Epithelial cell of proximal tubule (primary cell): ENCODE data around the gene TRIM6. TPM values are rescaled to one million over a fixed set of nuclear protein-coding genes. Genes with fewer than 3 reads are reported as not detected.

Experiments used
- DNase-seq: peaks from one replicate; pipeline ENCODE4 v3.0.0-alpha.2; 2011; ENCODE audit warnings: low read depth
- H3K4me3 ChIP-seq: 2 replicates; pipeline ENCODE4 v1.5.1; 2011; ENCODE audit warnings: low read depth, mild to moderate bottlenecking, low read length
- total RNA-seq: library from RNA; depleted of rRNA; stranded (reverse); fragments of >200 nt; gene quantifications from 2 replicates; pipeline ENCODE4 v1.2.3, GENCODE V29; 2015
- TF ChIP-seq, protein P1 (sequence below): conservative IDR thresholded peaks from 2 replicates; pipeline ENCODE4 v1.5.1; 2012; ENCODE audit warnings: low read depth, mild to moderate bottlenecking, low read length

TRIM6 gene
- total RNA-seq, 1 donor from 2014 or later = 1.4 TPM

DNA sequence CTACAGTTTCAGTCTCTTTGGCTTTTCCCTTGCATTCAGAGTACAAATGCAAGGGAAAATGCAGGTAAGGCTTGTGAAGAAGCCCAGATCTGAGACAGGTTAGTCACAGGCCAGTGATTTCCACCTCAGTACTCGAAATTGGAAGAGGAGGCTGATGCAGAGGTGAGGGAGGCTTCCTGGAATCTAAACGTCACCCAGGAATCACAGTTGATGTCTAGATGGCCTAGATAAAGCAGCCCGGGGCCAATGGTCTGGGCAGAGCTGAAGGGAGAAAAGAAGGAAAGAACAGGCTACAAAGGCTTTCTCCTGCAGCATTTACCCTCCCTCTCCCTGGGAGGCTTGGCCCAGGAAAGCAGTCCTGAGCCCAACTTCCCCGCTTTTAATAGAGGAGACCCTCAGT is 8.5 kb downstream of the TRIM6 start:
- no peak for DNase-seq

GRCh38 chr11:5605849-5606248 is 9.4 kb downstream of the TRIM6 start:
- TF ChIP-seq, protein P1, sequence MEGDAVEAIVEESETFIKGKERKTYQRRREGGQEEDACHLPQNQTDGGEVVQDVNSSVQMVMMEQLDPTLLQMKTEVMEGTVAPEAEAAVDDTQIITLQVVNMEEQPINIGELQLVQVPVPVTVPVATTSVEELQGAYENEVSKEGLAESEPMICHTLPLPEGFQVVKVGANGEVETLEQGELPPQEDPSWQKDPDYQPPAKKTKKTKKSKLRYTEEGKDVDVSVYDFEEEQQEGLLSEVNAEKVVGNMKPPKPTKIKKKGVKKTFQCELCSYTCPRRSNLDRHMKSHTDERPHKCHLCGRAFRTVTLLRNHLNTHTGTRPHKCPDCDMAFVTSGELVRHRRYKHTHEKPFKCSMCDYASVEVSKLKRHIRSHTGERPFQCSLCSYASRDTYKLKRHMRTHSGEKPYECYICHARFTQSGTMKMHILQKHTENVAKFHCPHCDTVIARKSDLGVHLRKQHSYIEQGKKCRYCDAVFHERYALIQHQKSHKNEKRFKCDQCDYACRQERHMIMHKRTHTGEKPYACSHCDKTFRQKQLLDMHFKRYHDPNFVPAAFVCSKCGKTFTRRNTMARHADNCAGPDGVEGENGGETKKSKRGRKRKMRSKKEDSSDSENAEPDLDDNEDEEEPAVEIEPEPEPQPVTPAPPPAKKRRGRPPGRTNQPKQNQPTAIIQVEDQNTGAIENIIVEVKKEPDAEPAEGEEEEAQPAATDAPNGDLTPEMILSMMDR = no peak
- no peak for DNase-seq
- no peak overlapping the region for H3K4me3 ChIP-seq

More for the DNA sequence above, 8.5 kb downstream of the TRIM6 start:
- H3K4me3 ChIP-seq = no peak overlapping the region
- TF ChIP-seq, protein P1 = no peak

- DNase-seq = no peak
- H3K4me3 ChIP-seq = no peak overlapping the region
- TF ChIP-seq, protein P1 = no peak
Measured at GRCh38 chr11:5608808-5609207, 12.4 kb downstream of the TRIM6 start.

DNA sequence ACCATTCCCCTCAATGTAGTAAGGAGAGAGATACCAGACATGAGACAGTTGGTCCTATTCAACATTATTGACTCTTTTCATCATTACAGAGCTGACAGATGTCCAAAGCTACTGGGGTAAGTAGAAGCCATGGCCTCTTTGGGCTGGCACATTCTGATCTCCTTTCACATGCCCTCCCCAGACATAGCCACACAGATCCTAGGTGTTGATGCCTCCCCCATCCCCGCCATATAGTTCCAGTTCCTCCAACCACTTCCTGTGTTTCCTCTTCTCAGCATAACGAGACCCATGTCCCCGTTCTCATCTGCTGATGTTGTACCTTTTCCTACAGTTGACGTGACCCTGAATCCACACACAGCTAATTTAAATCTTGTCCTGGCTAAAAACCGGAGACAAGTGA is 14.0 kb downstream of the TRIM6 start:
- H3K4me3 ChIP-seq = no peak overlapping the region
- TF ChIP-seq, protein P1 = no peak
- no peak for DNase-seq

GRCh38 chr11:5611627-5612026 is 15.2 kb downstream of the TRIM6 start:
- TF ChIP-seq, protein P1 = peak; percentile 27
- DNase-seq = no peak
- H3K4me3 ChIP-seq = no peak overlapping the region

- no peak for DNase-seq
- H3K4me3 ChIP-seq = no peak overlapping the region
- TF ChIP-seq, protein P1 = no peak
Measured at GRCh38 chr11:5618807-5619206, 22.4 kb downstream of the TRIM6 start.

GRCh38 chr11:5620651-5621521 is 24.4 kb downstream of the TRIM6 start:
- no peak for DNase-seq
- H3K4me3 ChIP-seq = no peak overlapping the region

More at GRCh38 chr11:5620651-5621521, 24.4 kb downstream of the TRIM6 start:
- TF ChIP-seq, protein P1 = no peak
